ENCODE measurements around the gene CDCA8.
"Not testable (repeated sequence)": the region's sequence is repeated elsewhere in the genome, so short reads cannot be mapped to it uniquely, and the experiment has no call there.

Gene CDCA8

GRCh38 chr1:37684182-37684581, 8.1 kb upstream of the CDCA8 start:
- not testable (repeated sequence) for DNase-seq (ENCODE audit: low spot score in 2 of 2); ATAC-seq (ENCODE audit: low read depth); H3K4me1 Mint-ChIP-seq; H3K27me3 Mint-ChIP-seq; H3K4me3 Mint-ChIP-seq; H3K9me3 Mint-ChIP-seq
- peaks cover 29% of the 10 kb centered on the region for H3K36me3 Mint-ChIP-seq
- H3K27ac Mint-ChIP-seq = peak overlapping the region; percentile 33

GRCh38 chr1:37685722-37686121, 6.6 kb upstream of the CDCA8 start:
- peaks cover 29% of the 10 kb centered on the region for H3K36me3 Mint-ChIP-seq
- H3K4me1 Mint-ChIP-seq = peaks cover 18% of the 10 kb centered on the region
- no peak overlapping the region for H3K4me3 Mint-ChIP-seq

GRCh38 chr1:37687764-37688163, 4.6 kb upstream of the CDCA8 start:
- Mint-ChIP-seq H3K36me3 (peaks cover 24% of the 10 kb centered on the region), H3K4me1 (peaks cover 26% of the 10 kb centered on the region)
- ATAC-seq (ENCODE audit: low read depth); H3K9me3 Mint-ChIP-seq; H3K4me3 Mint-ChIP-seq; DNase-seq (ENCODE audit: low spot score in 2 of 2); H3K27ac Mint-ChIP-seq; H3K27me3 Mint-ChIP-seq: not testable (repeated sequence)

More at GRCh38 chr1:37685722-37686121, 6.6 kb upstream of the CDCA8 start:
- H3K27me3 Mint-ChIP-seq = no peaks in the 10 kb centered on the region
- ATAC-seq (ENCODE audit: low read depth) (no peak), DNase-seq (ENCODE audit: low spot score in 2 of 2) (no peak)
- no peaks in the 10 kb centered on the region for H3K9me3 Mint-ChIP-seq
- H3K27ac Mint-ChIP-seq = no peak overlapping the region

GRCh38 chr1:37688926-37689325, 3.4 kb upstream of the CDCA8 start:
- ATAC-seq (ENCODE audit: low read depth) = no peak
- Mint-ChIP-seq H3K9me3 (no peaks in the 10 kb centered on the region), H3K4me1 (peaks cover 26% of the 10 kb centered on the region), H3K36me3 (peaks cover 16% of the 10 kb centered on the region), H3K27me3 (no peaks in the 10 kb centered on the region), H3K27ac (peak overlapping the region; percentile 90), H3K4me3 (peak overlapping the region; percentile 91)
- DNase-seq (ENCODE audit: low spot score in 2 of 2) = no peak

- peak in 1 of 2 donors; percentile 5 for DNase-seq (ENCODE audit: low spot score in 2 of 2)
- ATAC-seq (ENCODE audit: low read depth) = peak; percentile 0
- H3K27me3 Mint-ChIP-seq = no peaks in the 10 kb centered on the region
- H3K27ac Mint-ChIP-seq = peak overlapping the region; percentile 88
- peaks cover 8% of the 10 kb centered on the region for H3K36me3 Mint-ChIP-seq
- H3K4me3 Mint-ChIP-seq = peak overlapping the region; percentile 91
- no peaks in the 10 kb centered on the region for H3K9me3 Mint-ChIP-seq
- H3K4me1 Mint-ChIP-seq = peaks cover 26% of the 10 kb centered on the region
These were observed 729 bp upstream of the CDCA8 start for GRCh38 chr1:37691497-37692077.

- no peak for DNase-seq (ENCODE audit: low spot score in 2 of 2)
- H3K36me3 Mint-ChIP-seq = peaks cover 6% of the 10 kb centered on the region
- no peaks in the 10 kb centered on the region for H3K27me3 Mint-ChIP-seq
- H3K4me3 Mint-ChIP-seq = peak overlapping the region; percentile 91
- H3K27ac Mint-ChIP-seq = no peak overlapping the region
- peaks cover 26% of the 10 kb centered on the region for H3K4me1 Mint-ChIP-seq
- no peak for ATAC-seq (ENCODE audit: low read depth)
- H3K9me3 Mint-ChIP-seq = no peaks in the 10 kb centered on the region
These were observed 489 bp downstream of the CDCA8 start for GRCh38 chr1:37692834-37693175.

GRCh38 chr1:37697090-37697489, 4.8 kb downstream of the CDCA8 start:
- no peaks in the 10 kb centered on the region for H3K36me3 Mint-ChIP-seq
- H3K27ac Mint-ChIP-seq = no peak overlapping the region
- H3K9me3 Mint-ChIP-seq = no peaks in the 10 kb centered on the region
- no peak overlapping the region for H3K4me3 Mint-ChIP-seq
- DNase-seq (ENCODE audit: low spot score in 2 of 2) = no peak
- H3K27me3 Mint-ChIP-seq = no peaks in the 10 kb centered on the region
- H3K4me1 Mint-ChIP-seq = peaks cover 2% of the 10 kb centered on the region
- ATAC-seq (ENCODE audit: low read depth) = no peak

- ATAC-seq (ENCODE audit: low read depth) (no peak), DNase-seq (ENCODE audit: low spot score in 2 of 2) (no peak)
- H3K27ac Mint-ChIP-seq = no peak overlapping the region
- H3K4me1 Mint-ChIP-seq = peaks cover 2% of the 10 kb centered on the region
- no peak overlapping the region for H3K4me3 Mint-ChIP-seq
- no peaks in the 10 kb centered on the region for H3K27me3 Mint-ChIP-seq
- H3K9me3 Mint-ChIP-seq = no peaks in the 10 kb centered on the region
- H3K36me3 Mint-ChIP-seq = no peaks in the 10 kb centered on the region
These were observed 5.4 kb downstream of the CDCA8 start for GRCh38 chr1:37697737-37698136.

- Mint-ChIP-seq H3K4me1 (peaks cover 2% of the 10 kb centered on the region), H3K9me3 (no peaks in the 10 kb centered on the region), H3K27me3 (no peaks in the 10 kb centered on the region), H3K4me3 (no peak overlapping the region), H3K27ac (peak overlapping the region; percentile 17), H3K36me3 (no peaks in the 10 kb centered on the region)
- no peak for DNase-seq (ENCODE audit: low spot score in 2 of 2)
- ATAC-seq (ENCODE audit: low read depth) = no peak
These were observed 6.8 kb downstream of the CDCA8 start for GRCh38 chr1:37699147-37699546.

- Mint-ChIP-seq H3K9me3 (no peaks in the 10 kb centered on the region), H3K4me1 (peaks cover 2% of the 10 kb centered on the region), H3K27me3 (no peaks in the 10 kb centered on the region), H3K27ac (no peak overlapping the region), H3K36me3 (no peaks in the 10 kb centered on the region), H3K4me3 (no peak overlapping the region)
- DNase-seq (ENCODE audit: low spot score in 2 of 2) (no peak), ATAC-seq (ENCODE audit: low read depth) (no peak)
These were observed 8.7 kb downstream of the CDCA8 start for GRCh38 chr1:37701051-37701450.

GRCh38 chr1:37703061-37703460, 10.7 kb downstream of the CDCA8 start:
- H3K9me3 Mint-ChIP-seq = no peaks in the 10 kb centered on the region
- H3K36me3 Mint-ChIP-seq = peaks cover 2% of the 10 kb centered on the region
- peaks cover 2% of the 10 kb centered on the region for H3K4me1 Mint-ChIP-seq
- H3K4me3 Mint-ChIP-seq = no peak overlapping the region
- no peaks in the 10 kb centered on the region for H3K27me3 Mint-ChIP-seq
- no peak overlapping the region for H3K27ac Mint-ChIP-seq
- ATAC-seq (ENCODE audit: low read depth) (no peak), DNase-seq (ENCODE audit: low spot score in 2 of 2) (no peak)

- Mint-ChIP-seq H3K4me3 (no peak overlapping the region), H3K9me3 (no peaks in the 10 kb centered on the region), H3K27ac (no peak overlapping the region), H3K4me1 (no peaks in the 10 kb centered on the region), H3K36me3 (peaks cover 7% of the 10 kb centered on the region), H3K27me3 (no peaks in the 10 kb centered on the region)
- ATAC-seq (ENCODE audit: low read depth) (no peak), DNase-seq (ENCODE audit: low spot score in 2 of 2) (no peak)
These were observed 12.7 kb downstream of the CDCA8 start for GRCh38 chr1:37704966-37705365.

GRCh38 chr1:37705399-37705798, 13.1 kb downstream of the CDCA8 start:
- ATAC-seq (ENCODE audit: low read depth) (no peak), DNase-seq (ENCODE audit: low spot score in 2 of 2) (no peak)
- Mint-ChIP-seq H3K27me3 (no peaks in the 10 kb centered on the region), H3K27ac (no peak overlapping the region), H3K4me1 (no peaks in the 10 kb centered on the region), H3K4me3 (no peak overlapping the region), H3K9me3 (no peaks in the 10 kb centered on the region), H3K36me3 (peaks cover 7% of the 10 kb centered on the region)

- H3K36me3 Mint-ChIP-seq = peaks cover 7% of the 10 kb centered on the region
These were observed 16.2 kb downstream of the CDCA8 start for GRCh38 chr1:37708471-37708870.

GRCh38 chr1:37714226-37714625, 21.9 kb downstream of the CDCA8 start:
- DNase-seq (ENCODE audit: low spot score in 2 of 2) = no peak
- no peak for ATAC-seq (ENCODE audit: low read depth)
- no peaks in the 10 kb centered on the region for H3K27me3 Mint-ChIP-seq
- H3K4me1 Mint-ChIP-seq = no peaks in the 10 kb centered on the region
- H3K9me3 Mint-ChIP-seq = no peaks in the 10 kb centered on the region
- no peaks in the 10 kb centered on the region for H3K36me3 Mint-ChIP-seq
- H3K27ac Mint-ChIP-seq = peak overlapping the region; percentile 12
- H3K4me3 Mint-ChIP-seq = no peak overlapping the region

More at GRCh38 chr1:37708471-37708870, 16.2 kb downstream of the CDCA8 start:
- ATAC-seq (ENCODE audit: low read depth) (no peak), DNase-seq (ENCODE audit: low spot score in 2 of 2) (no peak)
- Mint-ChIP-seq H3K27ac (no peak overlapping the region), H3K4me3 (no peak overlapping the region), H3K4me1 (no peaks in the 10 kb centered on the region), H3K9me3 (no peaks in the 10 kb centered on the region), H3K27me3 (no peaks in the 10 kb centered on the region)

Data from memory B cell (primary cell).